GM18909 (cell line): ENCODE measurements around the gene TMEM140.

Experiments
- ATAC-seq: cut with Tn5 transposase; IDR thresholded peaks from one replicate; pipeline ENCODE4 v1.9.1; 2021; ENCODE audit warnings: mild to moderate bottlenecking; ENCODE audit not compliant: unreplicated experiment, poor library complexity

TMEM140 gene

GRCh38 chr7:135192914-135193536 lies 45.2 kb downstream of the TMEM140 start:
- ATAC-seq = no peak

DNA sequence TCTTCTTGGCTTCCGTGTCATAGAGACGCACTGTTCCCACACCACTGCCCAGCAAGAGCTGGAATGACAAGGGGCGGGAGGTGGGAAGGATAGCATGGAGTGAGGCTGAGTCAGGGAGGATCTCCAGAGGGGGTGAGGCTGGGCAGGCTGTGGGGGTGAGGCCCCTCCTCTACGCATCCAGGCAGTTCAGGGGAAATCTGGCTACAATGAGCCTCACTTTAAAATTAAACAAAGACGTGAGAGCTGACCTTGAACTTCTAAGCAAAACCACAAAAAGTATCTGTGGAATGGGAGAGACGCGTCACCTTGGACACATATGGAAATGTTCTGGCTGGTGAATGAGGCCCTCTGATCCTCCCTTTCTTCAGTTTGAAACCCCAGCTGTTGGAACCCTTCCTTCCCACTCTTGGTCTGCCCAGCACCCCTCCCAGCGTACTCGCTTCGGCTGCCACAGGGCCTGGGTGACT lies 45.8 kb downstream of the TMEM140 start:
- no peak for ATAC-seq

DNA sequence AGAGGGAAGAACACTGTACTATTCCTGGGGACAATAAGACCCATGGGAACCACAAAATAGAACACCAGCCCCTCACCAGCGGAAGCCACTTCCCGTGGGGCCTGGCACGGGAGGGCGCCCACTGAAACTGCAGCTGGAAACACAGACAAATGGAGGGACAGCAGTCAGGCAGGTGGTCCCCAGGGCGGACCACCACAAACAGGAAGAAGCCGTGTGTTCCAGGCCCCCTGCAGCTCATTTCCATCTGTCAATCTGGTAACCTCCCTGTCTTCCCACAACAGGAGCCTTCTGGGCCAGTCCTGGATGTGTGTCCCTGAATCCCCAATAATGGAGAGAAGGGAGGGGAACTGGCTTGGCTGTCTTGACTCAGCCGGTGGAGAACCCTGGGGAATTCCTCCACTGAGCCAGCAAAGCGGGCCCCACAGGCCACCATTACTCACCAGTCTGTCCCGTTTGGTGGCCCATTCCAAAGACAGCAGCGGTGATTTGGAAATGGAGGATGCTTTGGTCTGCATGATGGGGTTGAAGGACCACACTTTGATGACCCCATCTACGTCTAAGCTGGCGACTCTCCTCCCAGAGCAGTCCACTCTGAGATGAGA lies 46.7 kb downstream of the TMEM140 start:
- no peak for ATAC-seq

DNA sequence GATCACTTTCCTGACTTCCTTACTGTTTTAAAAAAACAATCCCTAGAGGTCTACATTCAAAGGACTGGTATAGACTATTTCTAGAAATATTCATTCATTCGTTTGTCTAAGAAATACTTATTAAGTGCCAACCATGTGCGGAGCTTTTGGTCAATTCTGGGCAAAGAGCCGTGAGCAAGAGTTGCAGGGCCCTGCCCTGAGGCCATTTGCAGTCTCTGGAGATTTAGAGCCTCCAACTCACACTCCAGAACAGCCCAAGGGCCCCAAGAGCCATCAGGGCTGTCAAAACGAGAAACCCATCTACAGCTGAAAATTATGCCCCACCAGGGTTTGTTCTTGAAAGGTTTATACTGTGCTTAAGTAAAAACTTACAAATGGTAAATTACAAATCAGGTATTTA lies 47.3 kb downstream of the TMEM140 start:
- ATAC-seq = no peak

DNA sequence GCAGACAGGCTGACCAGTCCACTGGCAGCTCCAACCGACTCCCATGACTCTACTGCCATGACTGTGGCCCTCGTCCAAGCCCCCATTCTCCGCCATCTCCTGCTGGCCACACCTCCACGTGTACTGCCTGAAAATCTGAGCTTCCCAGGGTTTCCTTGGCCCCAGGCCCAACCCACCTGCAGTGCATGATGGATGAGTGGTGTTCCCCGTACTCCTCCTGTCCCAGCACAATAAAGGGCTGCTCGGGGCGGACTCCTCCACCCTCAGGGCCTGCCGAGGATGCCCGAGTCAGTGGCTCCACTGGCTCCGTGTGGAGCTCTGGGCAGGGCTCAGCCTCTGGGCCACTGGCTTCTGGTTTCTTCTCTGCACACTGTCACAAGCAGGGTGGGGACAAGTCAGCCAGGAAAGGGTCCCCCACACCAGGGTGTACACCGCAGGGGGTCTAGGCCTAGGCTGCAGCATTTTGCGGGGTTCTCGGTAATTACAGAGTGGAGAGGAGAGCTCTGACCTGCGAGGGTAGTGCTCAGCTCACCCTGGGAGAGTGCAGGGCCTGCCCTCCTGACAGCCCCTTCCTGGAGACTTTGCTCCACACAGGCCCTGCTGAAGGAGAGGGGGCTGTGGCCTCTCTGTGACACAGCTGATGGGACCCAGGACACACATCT lies 48.2 kb downstream of the TMEM140 start:
- no peak for ATAC-seq

GRCh38 chr7:135197343-135197742 lies 49.5 kb downstream of the TMEM140 start:
- no peak for ATAC-seq

DNA sequence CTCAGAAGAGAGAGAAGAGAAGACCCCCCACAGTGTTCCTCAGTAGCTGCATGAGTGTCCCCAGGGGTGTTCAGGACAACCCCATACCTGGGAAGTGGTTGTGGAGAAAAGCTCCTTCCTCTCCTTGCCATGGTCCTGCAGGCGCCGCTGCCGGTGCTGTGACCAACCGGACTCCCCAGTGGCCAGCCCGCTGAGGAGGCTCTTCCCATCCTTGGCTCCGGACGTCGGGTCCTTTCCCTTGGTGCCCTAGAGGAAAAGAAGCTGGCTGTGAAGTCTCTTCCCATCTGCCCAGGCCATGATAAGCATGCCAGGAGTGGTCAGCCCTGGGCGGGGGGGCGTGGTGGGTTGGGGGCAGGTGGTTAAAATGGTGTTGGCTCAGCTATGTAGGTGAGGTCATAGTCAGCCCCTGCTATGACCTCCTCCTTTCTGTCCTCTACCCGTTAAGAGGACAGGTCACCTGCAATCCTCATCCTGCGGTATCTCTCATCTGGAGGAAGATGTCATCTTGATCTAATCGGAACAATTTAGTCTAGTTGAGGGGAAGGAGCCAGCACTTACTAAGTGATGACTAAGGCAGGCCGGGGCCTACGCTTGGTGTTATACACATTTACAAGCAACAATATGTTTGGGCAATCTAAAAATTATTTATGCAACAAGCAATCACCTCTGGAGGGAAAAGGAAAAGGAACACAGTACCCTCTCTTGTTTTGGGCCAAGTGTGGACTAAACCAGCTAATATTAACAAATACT lies 50.2 kb downstream of the TMEM140 start:
- no peak for ATAC-seq

DNA sequence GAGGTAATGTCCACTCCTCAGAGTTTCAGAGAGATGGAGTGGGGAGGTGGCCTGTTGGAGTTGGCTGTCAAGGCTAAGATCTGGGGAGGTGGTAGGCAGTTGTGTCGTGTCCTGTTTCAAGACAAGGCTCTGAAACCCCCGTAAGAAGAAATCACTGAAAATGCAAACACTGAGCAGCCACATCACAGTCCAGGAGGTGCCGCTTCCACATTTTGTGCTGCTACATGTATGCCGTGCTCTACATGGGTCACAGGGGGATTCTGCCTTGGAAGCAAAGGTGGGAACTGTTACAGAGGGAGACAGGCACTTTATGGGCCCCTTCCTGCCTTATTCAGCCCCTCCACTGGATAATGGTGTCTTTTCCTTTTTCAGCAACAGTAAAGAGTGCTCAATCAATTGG lies 51.6 kb downstream of the TMEM140 start:
- ATAC-seq = no peak

- ATAC-seq = no peak
These were observed 53.0 kb downstream of the TMEM140 start for GRCh38 chr7:135200821-135201331.

DNA sequence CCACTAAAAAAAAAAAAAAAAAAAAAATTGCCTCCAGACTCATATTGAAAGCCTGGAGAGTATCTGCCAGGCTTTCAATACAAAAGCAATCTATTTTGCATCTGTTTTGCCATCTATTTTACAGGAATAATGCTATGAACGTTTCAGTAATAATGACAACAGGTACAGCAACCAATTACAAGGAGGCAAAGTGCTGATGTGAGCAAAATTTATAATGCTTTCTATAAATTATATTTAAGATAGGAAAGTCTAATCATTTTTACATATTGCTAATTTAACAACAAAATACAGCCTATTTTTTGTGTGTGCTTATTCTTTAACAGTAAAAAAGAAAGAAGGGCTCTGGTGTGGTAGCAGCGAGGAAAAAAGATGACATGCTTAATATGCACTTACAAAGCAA lies 53.5 kb downstream of the TMEM140 start:
- no peak for ATAC-seq

DNA sequence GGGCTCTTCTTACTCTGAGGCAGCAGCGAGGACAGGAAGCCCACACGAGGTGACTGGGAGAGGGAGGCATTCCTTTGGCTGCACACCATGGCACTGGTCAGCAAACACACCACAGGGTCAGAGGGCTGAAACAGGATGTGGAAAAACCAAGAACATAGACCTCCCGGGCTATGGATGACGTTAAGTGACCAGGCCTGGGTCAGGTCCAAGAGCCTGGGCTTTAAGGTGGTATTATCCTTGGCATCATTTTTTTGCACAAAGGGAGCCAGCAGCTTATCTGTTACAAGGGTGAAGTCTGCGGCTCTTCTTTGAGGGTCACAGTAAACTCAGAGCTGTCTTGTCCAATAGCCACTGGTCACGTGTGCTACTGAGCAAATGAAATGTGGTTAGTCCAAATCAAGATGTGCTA lies 56.5 kb downstream of the TMEM140 start:
- ATAC-seq = no peak

- ATAC-seq = no peak
These were observed 57.0 kb downstream of the TMEM140 start for GRCh38 chr7:135204876-135205275.

DNA sequence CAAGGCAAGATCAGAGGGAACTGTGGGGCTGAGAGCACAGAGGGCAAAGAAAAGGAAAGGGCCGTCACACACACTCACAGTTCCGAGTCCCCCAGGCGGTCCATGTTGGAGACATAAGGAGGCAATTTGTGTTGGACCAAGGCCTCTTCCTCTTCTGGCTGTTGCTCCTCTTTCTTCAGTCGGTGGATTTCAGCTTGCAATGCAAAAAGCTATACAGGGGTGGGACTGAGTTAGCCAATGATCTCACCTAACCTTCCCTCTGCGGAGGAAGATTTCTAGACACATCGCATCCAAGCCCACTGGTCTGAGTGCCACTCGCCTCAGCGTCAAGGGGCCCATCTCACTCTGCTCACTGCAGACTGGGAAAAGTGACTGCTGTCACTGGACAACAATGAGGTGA lies 58.0 kb downstream of the TMEM140 start:
- no peak for ATAC-seq

DNA sequence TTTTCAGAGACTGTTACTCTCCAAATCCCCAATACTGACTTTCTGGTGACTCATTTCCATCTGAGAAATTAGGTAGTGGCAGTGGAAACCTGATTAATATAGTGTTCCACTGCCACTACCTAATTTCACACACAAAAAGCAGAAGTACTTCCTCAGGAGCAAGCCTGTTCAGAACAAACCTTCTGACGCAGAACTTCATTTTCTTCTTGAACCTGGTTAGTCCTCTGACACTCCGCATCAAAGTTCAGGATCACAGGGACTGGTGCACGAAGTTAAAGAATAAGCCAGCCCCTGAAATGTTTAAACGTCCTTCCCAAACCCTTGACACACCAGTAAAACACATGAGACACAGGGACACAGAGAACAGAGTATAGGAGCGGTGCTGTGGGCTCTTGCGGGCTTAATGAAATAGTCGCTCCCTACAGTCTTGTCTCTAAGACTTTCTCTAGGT lies 59.1 kb downstream of the TMEM140 start:
- peak; percentile 27 for ATAC-seq

- ATAC-seq = peak; percentile 16
These were observed 59.7 kb downstream of the TMEM140 start for GRCh38 chr7:135207406-135208101.

- ATAC-seq = no peak
These were observed 60.4 kb downstream of the TMEM140 start for GRCh38 chr7:135208102-135208793.

GRCh38 chr7:135209225-135209834 lies 61.5 kb downstream of the TMEM140 start:
- ATAC-seq = no peak

- ATAC-seq = no peak
These were observed 63.0 kb downstream of the TMEM140 start for GRCh38 chr7:135210888-135211178.

GRCh38 chr7:135211179-135211945 lies 63.5 kb downstream of the TMEM140 start, which contains the start of gene WDR91:
TSS of gene WDR91 (minus strand) at chr7:135211526. CDS start at chr7:135211502, 24 bp downstream.
- peak; percentile 84 for ATAC-seq
